Spleen (tissue), 11 donors: ENCODE measurements around the gene POFUT1. TPM values are rescaled to one million over a fixed set of nuclear protein-coding genes. Genes with fewer than 3 reads are reported as not detected.

Experiments
- DNase-seq: peaks from one replicate; pipeline ENCODE4 v3.0.0-alpha.2; 2020
- H3K27ac ChIP-seq, 8 donors: fragments of 200-600 bp; sonication (generic) in 7 of 8; 1 replicate in 4 of 8; 2 replicates in 4 of 8; pipeline versions ENCODE4 v1.5.0 to v1.8.0; 2016 to 2021; ENCODE audit warnings: inconsistent platforms in 4 of 8, mild to moderate bottlenecking in 4 of 8, moderate library complexity in 1 of 8
- H3K27me3 ChIP-seq, 7 donors: fragments of 200-600 bp; sonication (generic) in 6 of 7; replicated peaks in 1 of 7; 1 replicate in 4 of 7; 2 replicates in 3 of 7; pipeline versions ENCODE4 v1.5.0 to v1.8.0; 2016 to 2021; ENCODE audit warnings: inconsistent platforms in 3 of 7, mild to moderate bottlenecking in 1 of 7
- H3K36me3 ChIP-seq, 6 donors: fragments of 200-600 bp; sonication (generic) in 5 of 6; 1 replicate in 4 of 6; 2 replicates in 2 of 6; pipeline versions ENCODE4 v1.5.0 to v1.8.0; 2016 to 2021; ENCODE audit warnings: inconsistent platforms in 2 of 6
- H3K4me1 ChIP-seq, 6 donors: fragments of 200-600 bp; sonication (generic) in 5 of 6; 1 replicate in 3 of 6; 2 replicates in 3 of 6; pipeline versions ENCODE4 v1.5.0 to v1.8.0; 2016 to 2021; ENCODE audit warnings: inconsistent platforms in 3 of 6
- H3K4me3 ChIP-seq, 8 donors: fragments of 200-600 bp; sonication (generic) in 7 of 8; 1 replicate in 4 of 8; 2 replicates in 4 of 8; pipeline versions ENCODE4 v1.5.0 to v1.8.0; 2016 to 2021; ENCODE audit warnings: inconsistent platforms in 4 of 8, mild to moderate bottlenecking in 4 of 8, moderate library complexity in 2 of 8
- H3K9me3 ChIP-seq, 8 donors: fragments of 200-600 bp; sonication (generic) in 7 of 8; 1 replicate in 4 of 8; 2 replicates in 4 of 8; pipeline versions ENCODE4 v1.5.0 to v1.8.0; 2016 to 2021; ENCODE audit warnings: inconsistent platforms in 4 of 8
- CTCF ChIP-seq, 11 experiments: fragments of 200-600 bp in 7 of 11; fragments of 450-650 bp in 4 of 11; sonication (generic) in 4 of 11; IDR thresholded peaks in 8 of 11; conservative IDR thresholded peaks in 3 of 11; 1 replicate in 7 of 11; 2 replicates in 4 of 11; pipeline versions ENCODE4 v1.4.0 to v1.8.0; 2016 to 2021; ENCODE audit warnings: antibody characterized with exemption in 11 of 11, inconsistent platforms in 4 of 11, mild to moderate bottlenecking in 1 of 11
- POLR2A ChIP-seq, 3 donors: fragments of 450-650 bp; IDR thresholded peaks; one replicate each; pipeline ENCODE4 v1.5.1; 2017; ENCODE audit warnings: antibody characterized with exemption in 3 of 3, mild to moderate bottlenecking in 1 of 3
- POLR2AphosphoS5 ChIP-seq, 3 donors: sonication (generic); formaldehyde crosslinking; IDR thresholded peaks; one replicate each; pipeline ENCODE4 v1.5.1; 2017; ENCODE audit warnings: antibody characterized with exemption in 3 of 3
- WGBS, 5 donors: extraction: QIAGEN DNeasy Blood & Tissue Kit in 3 of 5; methylation state at CpG; one replicate each; pipeline versions ENCODE4 v1.1.5 to v1.1.7; 2013 to 2018; 5-methylcytosine and 5-hydroxymethylcytosine counted together
- intact Hi-C: fragments of 100-400 bp; cut with DNase I; formaldehyde crosslinking; loops from one replicate; pipeline ENCODE4 v1.15.0; 2023; ENCODE audit warnings: low total_unique reads
- polyA plus RNA-seq, 3 donors: library from polyadenylated mRNA; stranded (reverse); fragments of 200-250 nt; gene quantifications; one replicate each; pipeline ENCODE4 v1.2.1, GENCODE V29; 2013
- total RNA-seq, 7 donors: library from RNA; depleted of rRNA in 3 of 7; stranded (reverse); fragments of >200 nt in 3 of 7; fragmentation: NEBNext Ultra II Directional in 4 of 7; extraction: Animal tissue kit (Norgen Biotek cat#: 25700) in 4 of 7; gene quantifications; one replicate each; pipeline versions ENCODE4 v1.1.0 to v1.2.1, GENCODE V29; 2016 to 2021
- donor health status: healthy with polysubstance abuse.
- donor health status: DM: no; HTN: no; CAD: no; lungs with moderate emphysema.
- donor health status: DM: no; HTN: no; CAD: no.
- donor health status: Bipolar disorder and iron deficiency.
- donor health status: healthy.
- donor health status: DM: no; HTN: no; CAD: no.
- donor health status: DM: yes; HTN: yes; CAD: no.

POFUT1 gene
- total and polyA plus RNA-seq, 10 donors, result 3.8 to 26.3 (median 21.0) TPM

- 92 to 100% (median 96%) methylated on average over 2 of the region's 2 CpGs for WGBS, 5 donors
- Histone ChIP-seq H3K36me3 (no peaks in the 10 kb centered on the region), H3K9me3 (no peaks in the 10 kb centered on the region), H3K27me3 (no peaks in the 10 kb centered on the region), H3K4me3 (no peak overlapping the region), H3K27ac (no peak overlapping the region), H3K4me1 (no peaks in the 10 kb centered on the region)
- no peak for DNase-seq
- intact Hi-C loops, result no loop called here
- TF ChIP-seq CTCF (IDR thresholded peaks at IDR 0.05 in 8 of 11, conservative IDR thresholded peaks at IDR 0.05 in 3 of 11), result no peak
- no peak for TF ChIP-seq POLR2AphosphoS5 (IDR thresholded peaks at IDR 0.05)
Measured at GRCh38 chr20:32181606-32182005, 26.1 kb upstream of the POFUT1 start.

DNA sequence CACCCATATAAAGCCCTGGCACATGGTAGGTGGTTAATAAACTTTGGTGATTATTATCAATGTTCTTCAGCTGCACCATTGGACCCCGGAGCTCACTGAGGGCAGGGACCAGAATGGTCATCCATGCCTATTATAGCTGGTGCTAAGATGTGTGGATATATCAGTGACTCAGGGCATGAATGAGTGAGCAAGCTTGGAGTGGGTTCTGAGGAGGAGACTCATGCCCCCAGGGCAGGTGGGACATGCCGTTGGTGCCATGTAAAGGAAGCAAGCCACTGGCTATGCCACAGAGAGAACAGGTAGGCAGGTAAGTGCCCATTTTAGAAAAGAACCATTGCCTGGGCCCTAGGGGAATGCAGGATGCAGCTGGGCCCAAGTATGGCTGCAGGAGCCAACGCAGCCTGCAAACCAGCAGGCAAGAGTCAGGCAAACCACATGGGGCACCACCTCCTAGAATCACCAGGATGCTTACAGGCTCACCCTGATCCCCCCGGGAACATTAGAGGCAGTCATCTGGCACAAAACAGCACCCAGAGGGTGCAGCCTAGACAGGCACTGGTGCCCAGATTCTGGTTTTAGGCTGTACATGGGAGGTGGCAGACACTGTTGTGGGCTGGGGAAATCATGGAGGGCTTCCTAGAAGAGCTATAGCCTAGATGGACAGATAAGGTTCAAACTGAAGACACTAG lies 23.6 kb upstream of the POFUT1 start:
- no peak for TF ChIP-seq POLR2AphosphoS5 (IDR thresholded peaks at IDR 0.05)
- TF ChIP-seq POLR2A (IDR thresholded peaks at IDR 0.05), result no peak
- intact Hi-C loops, result no loop called here
- DNase-seq, result no peak
- 67 to 85% (median 79%) methylated on average over 4 of the region's 4 CpGs for WGBS, 5 donors
- H3K27ac ChIP-seq, result no peak overlapping the region
- no peaks in the 10 kb centered on the region for H3K27me3 ChIP-seq
- H3K36me3 ChIP-seq, result no peaks in the 10 kb centered on the region
- H3K4me1 ChIP-seq, result peaks cover under 1 to 12% (median 6%) of the 10 kb centered on the region in 6 donors
- H3K9me3 ChIP-seq, result no peaks in the 10 kb centered on the region
- H3K4me3 ChIP-seq, result no peak overlapping the region

- WGBS, 5 donors, result 82 to 89% (median 84%) methylated on average over 10 of the region's 10 CpGs
- Histone ChIP-seq H3K4me3 (no peak overlapping the region), H3K36me3 (no peaks in the 10 kb centered on the region), H3K27ac (no peak overlapping the region), H3K4me1 (peaks cover 6 to 21% (median 16%) of the 10 kb centered on the region in 6 donors), H3K9me3 (no peaks in the 10 kb centered on the region), H3K27me3 (peaks cover 0 to 4% (median 0%) of the 10 kb centered on the region in 7 donors)
- intact Hi-C loops, result no loop called here
- TF ChIP-seq POLR2AphosphoS5 (IDR thresholded peaks at IDR 0.05) (no peak), CTCF (IDR thresholded peaks at IDR 0.05 in 8 of 11, conservative IDR thresholded peaks at IDR 0.05 in 3 of 11) (no peak), POLR2A (IDR thresholded peaks at IDR 0.05) (no peak)
- DNase-seq, result no peak
Measured at GRCh38 chr20:32184961-32185603, 22.6 kb upstream of the POFUT1 start.

- peaks cover 7 to 35% (median 26%) of the 10 kb centered on the region in 6 donors for H3K4me1 ChIP-seq
- no peak overlapping the region for H3K4me3 ChIP-seq
- H3K9me3 ChIP-seq, result no peaks in the 10 kb centered on the region
- DNase-seq, result no peak
- TF ChIP-seq POLR2A (IDR thresholded peaks at IDR 0.05), result no peak
- H3K36me3 ChIP-seq, result peaks cover 0 to 1% (median 0%) of the 10 kb centered on the region in 6 donors
- H3K27me3 ChIP-seq, result peaks cover 0 to 7% (median 0%) of the 10 kb centered on the region in 7 donors
- 88 to 100% (median 94%) methylated on average over 1 of the region's 1 CpG for WGBS, 5 donors
- intact Hi-C loops, result no loop called here
- no peak overlapping the region for H3K27ac ChIP-seq
Measured at GRCh38 chr20:32186506-32186905, 21.2 kb upstream of the POFUT1 start.
